Keratinocyte (primary cell): Measurements from ENCODE around the gene DPYD. TPM values are rescaled to one million over a fixed set of nuclear protein-coding genes. Genes with fewer than 3 reads are reported as not detected.

Experiments used
- DNase-seq: peaks from one replicate; pipeline ENCODE4 v3.0.0-alpha.2; 2011; ENCODE audit warnings: low read depth, missing footprints, low spot score
- FAIRE-seq: peaks from 2 replicates; lab custom pipeline; 2011; peaks lifted over from hg19 to GRCh38; lab: Jason Lieb, UNC
- H2AFZ ChIP-seq: 2 replicates; pipeline ENCODE4 v1.6.0; 2012; ENCODE audit warnings: low read length, control low read depth, inconsistent platforms; ENCODE audit not compliant: control insufficient read depth
- H3K27ac ChIP-seq: 2 replicates; pipeline ENCODE4 v1.5.1; 2011; ENCODE audit warnings: low read length; ENCODE audit not compliant: control insufficient read depth, insufficient read depth
- H3K27me3 ChIP-seq: 3 replicates; pipeline ENCODE4 v1.6.0; 2011; ENCODE audit warnings: low read length; ENCODE audit not compliant: control insufficient read depth, insufficient read depth; ENCODE audit errors: extremely low read depth
- H3K36me3 ChIP-seq, 2 experiments: 2 replicates in 1 of 2; 3 replicates in 1 of 2; pipeline ENCODE4 v1.5.1; 2011; ENCODE audit warnings: low read length in 2 of 2, mild to moderate bottlenecking in 1 of 2; ENCODE audit not compliant: control insufficient read depth in 2 of 2, insufficient read depth in 2 of 2; ENCODE audit errors: extremely low read depth in 1 of 2
- H3K4me1 ChIP-seq: 3 replicates; pipeline ENCODE4 v1.5.1; 2011; ENCODE audit warnings: low read length; ENCODE audit not compliant: control insufficient read depth, insufficient read depth; ENCODE audit errors: extremely low read depth
- H3K4me2 ChIP-seq: 3 replicates; pipeline ENCODE4 v1.6.0; 2011; ENCODE audit warnings: low read depth, low read length; ENCODE audit not compliant: control insufficient read depth, insufficient read depth; ENCODE audit errors: extremely low read depth
- H3K4me3 ChIP-seq, 3 experiments: fragments of 200-600 bp in 1 of 3; sonication (generic) in 1 of 3; 2 replicates in 2 of 3; 3 replicates in 1 of 3; pipeline ENCODE4 v1.5.1; 2011 to 2016; ENCODE audit warnings: low read length in 3 of 3, mild to moderate bottlenecking in 3 of 3, control low read depth in 2 of 3, inconsistent platforms in 1 of 3, low read depth in 1 of 3, mixed read lengths in 1 of 3, mixed run types in 1 of 3, moderate library complexity in 1 of 3; ENCODE audit not compliant: control insufficient read depth in 2 of 3, insufficient read depth in 2 of 3; ENCODE audit errors: extremely low read depth in 1 of 3
- H3K79me2 ChIP-seq: 2 replicates; pipeline ENCODE4 v1.6.0; 2012; ENCODE audit warnings: low read length; ENCODE audit not compliant: control insufficient read depth, insufficient read depth
- H3K9ac ChIP-seq: 3 replicates; pipeline ENCODE4 v1.6.0; 2011; ENCODE audit warnings: low read length; ENCODE audit not compliant: control insufficient read depth, insufficient read depth; ENCODE audit errors: extremely low read depth
- H3K9me1 ChIP-seq: 3 replicates; pipeline ENCODE4 v1.6.0; 2011; ENCODE audit warnings: low read length; ENCODE audit not compliant: control insufficient read depth, insufficient read depth; ENCODE audit errors: extremely low read depth
- H3K9me3 ChIP-seq: 2 replicates; pipeline ENCODE4 v1.5.1; 2012; ENCODE audit warnings: low read depth, low read length; ENCODE audit not compliant: control insufficient read depth
- H4K20me1 ChIP-seq: 3 replicates; pipeline ENCODE4 v1.6.0; 2011; ENCODE audit warnings: low read length; ENCODE audit not compliant: control insufficient read depth, insufficient read depth; ENCODE audit errors: extremely low read depth
- CTCF ChIP-seq, 3 experiments: IDR thresholded peaks in 1 of 3; conservative IDR thresholded peaks in 1 of 3; optimal IDR thresholded peaks in 1 of 3; 2 replicates in 2 of 3; 3 replicates in 1 of 3; pipeline versions ENCODE3 to v1.5.1; 2011; ENCODE audit warnings: low read length in 3 of 3, mild to moderate bottlenecking in 3 of 3, moderate library complexity in 2 of 3, control low read depth in 1 of 3, inconsistent platforms in 1 of 3; ENCODE audit not compliant: insufficient read depth in 2 of 3; ENCODE audit errors: extremely low read depth in 1 of 3
- EZH2 ChIP-seq: IDR thresholded peaks from one replicate; pipeline ENCODE4 v1.6.1; 2012; ENCODE audit warnings: inconsistent platforms, mild to moderate bottlenecking, low read length, moderate library complexity
- dilution Hi-C: fragments of 300-500 bp; cut with MboI; formaldehyde crosslinking; loops from one replicate; pipeline ENCODE4 v1.7.0; 2020; ENCODE audit warnings: low sequenced_read_pairs; ENCODE audit not compliant: extremely low pct_ligation_motif_present
- polyA plus RNA-seq, 5 experiments: library from polyadenylated mRNA; depleted of rRNA in 3 of 5; stranded (reverse) in 3 of 5; stranded (forward) in 1 of 5; unstranded in 1 of 5; fragments of >200 nt; gene quantifications; 1 replicate in 1 of 5; 2 replicates in 3 of 5; 3 replicates in 1 of 5; pipeline versions ENCODE4 v1.2.1 to v1.2.3, GENCODE V29; 2011 to 2012; ENCODE audit warnings: missing spikeins in 2 of 5, low read depth in 1 of 5, low replicate concordance in 1 of 5

The DPYD gene
- polyA plus RNA-seq, 1 donor (not counting 4 experiments of a cell fraction or from before 2014, with no cell fraction given), result 1.9 TPM

GRCh38 chr1:97560714-97561113 is 360.1 kb downstream of the DPYD start:
- Histone ChIP-seq H2AFZ (no peak overlapping the region), H3K4me3 (no peak overlapping the region), H3K9ac (no peak overlapping the region), H3K27ac (no peak overlapping the region), H3K36me3 (no peaks in the 10 kb centered on the region), H3K27me3 (no peaks in the 10 kb centered on the region), H3K9me3 (no peaks in the 10 kb centered on the region), H3K9me1 (no peaks in the 10 kb centered on the region), H4K20me1 (no peaks in the 10 kb centered on the region), H3K4me1 (no peaks in the 10 kb centered on the region), H3K79me2 (no peaks in the 10 kb centered on the region), H3K4me2 (no peak overlapping the region)
- dilution Hi-C loops, result no loop called here
- TF ChIP-seq EZH2 (no peak), CTCF (optimal IDR thresholded peaks at IDR 0.05 in 1 of 3, IDR thresholded peaks at IDR 0.05 in 1 of 3, conservative IDR thresholded peaks at IDR 0.05 in 1 of 3; ENCODE audit: extremely low read depth in 1 of 3, insufficient read depth in 2 of 3, low read length in 3 of 3) (no peak)
- DNase-seq (no peak), FAIRE-seq (no peak)

- Histone ChIP-seq H3K79me2 (no peaks in the 10 kb centered on the region), H3K9ac (no peak overlapping the region), H3K4me1 (no peaks in the 10 kb centered on the region), H4K20me1 (no peaks in the 10 kb centered on the region), H3K27me3 (no peaks in the 10 kb centered on the region), H3K4me3 (no peak overlapping the region), H3K4me2 (no peak overlapping the region), H3K9me1 (no peaks in the 10 kb centered on the region), H3K27ac (no peak overlapping the region), H3K9me3 (no peaks in the 10 kb centered on the region), H2AFZ (no peak overlapping the region), H3K36me3 (no peaks in the 10 kb centered on the region)
- no peak for FAIRE-seq
- dilution Hi-C loops, result no loop called here
- TF ChIP-seq CTCF (optimal IDR thresholded peaks at IDR 0.05 in 1 of 3, IDR thresholded peaks at IDR 0.05 in 1 of 3, conservative IDR thresholded peaks at IDR 0.05 in 1 of 3; ENCODE audit: extremely low read depth in 1 of 3, insufficient read depth in 2 of 3, low read length in 3 of 3), result no peak
- no peak for TF ChIP-seq EZH2
- no peak for DNase-seq
Observed at GRCh38 chr1:97553971-97554370, 366.9 kb downstream of the DPYD start.
